GM12801 (cell line): Measurements from ENCODE around the gene CD300H.

ENCODE experiments used
- TF ChIP-seq, protein P1 (sequence below): IDR thresholded peaks from one replicate; pipeline ENCODE4 v1.5.1; 2011; ENCODE audit warnings: control low read depth; ENCODE audit not compliant: insufficient read length; ENCODE audit errors: extremely low read depth

The CD300H gene

DNA sequence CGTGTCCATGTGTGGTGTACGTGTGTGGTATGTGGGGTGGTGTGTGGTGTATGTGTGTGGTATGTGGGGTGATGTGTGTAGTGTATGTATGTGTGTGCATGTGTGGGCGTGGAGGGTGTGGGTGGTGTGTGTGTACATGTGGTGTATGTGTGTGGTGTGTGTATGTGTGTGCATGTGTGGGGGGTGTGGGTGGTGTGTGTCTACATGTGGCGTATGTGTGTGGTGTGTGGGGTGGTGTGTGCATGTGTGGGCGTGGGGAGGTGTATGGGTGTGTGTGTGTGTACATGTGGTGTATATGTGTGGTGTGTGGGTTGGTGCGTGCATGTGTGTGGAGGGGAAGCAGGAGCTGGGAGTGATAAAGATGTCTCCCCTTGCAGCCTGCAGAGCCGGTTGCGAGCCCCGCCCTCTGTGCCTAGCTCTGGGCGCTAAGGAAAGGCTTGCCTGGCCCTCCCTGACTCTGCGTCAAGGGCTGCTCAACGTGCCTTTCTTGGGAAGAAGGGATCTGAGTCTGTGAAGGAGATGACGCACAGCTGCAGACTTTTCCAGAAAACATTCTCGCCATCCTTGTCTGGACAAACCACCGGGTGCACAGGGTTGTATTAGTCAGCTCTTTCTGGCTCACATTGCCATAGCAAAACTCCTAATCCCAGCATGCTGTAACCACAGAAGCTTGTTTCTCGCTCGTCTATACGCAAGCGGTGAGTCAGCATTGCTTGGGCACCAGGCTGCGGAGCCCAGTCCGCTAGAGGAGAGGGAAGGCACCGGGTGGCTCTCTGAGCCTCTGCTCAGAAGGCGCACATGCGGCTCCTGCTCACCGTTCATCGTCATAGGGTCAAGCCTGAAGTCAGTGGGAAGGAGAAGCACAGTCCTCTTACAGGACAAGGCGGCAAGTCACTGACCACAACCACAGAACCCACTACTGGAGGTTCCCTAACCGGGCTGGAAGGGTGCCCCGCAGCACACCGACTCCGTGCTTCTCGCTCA is 2.0 kb upstream of the CD300H start:
- TF ChIP-seq, protein P1, sequence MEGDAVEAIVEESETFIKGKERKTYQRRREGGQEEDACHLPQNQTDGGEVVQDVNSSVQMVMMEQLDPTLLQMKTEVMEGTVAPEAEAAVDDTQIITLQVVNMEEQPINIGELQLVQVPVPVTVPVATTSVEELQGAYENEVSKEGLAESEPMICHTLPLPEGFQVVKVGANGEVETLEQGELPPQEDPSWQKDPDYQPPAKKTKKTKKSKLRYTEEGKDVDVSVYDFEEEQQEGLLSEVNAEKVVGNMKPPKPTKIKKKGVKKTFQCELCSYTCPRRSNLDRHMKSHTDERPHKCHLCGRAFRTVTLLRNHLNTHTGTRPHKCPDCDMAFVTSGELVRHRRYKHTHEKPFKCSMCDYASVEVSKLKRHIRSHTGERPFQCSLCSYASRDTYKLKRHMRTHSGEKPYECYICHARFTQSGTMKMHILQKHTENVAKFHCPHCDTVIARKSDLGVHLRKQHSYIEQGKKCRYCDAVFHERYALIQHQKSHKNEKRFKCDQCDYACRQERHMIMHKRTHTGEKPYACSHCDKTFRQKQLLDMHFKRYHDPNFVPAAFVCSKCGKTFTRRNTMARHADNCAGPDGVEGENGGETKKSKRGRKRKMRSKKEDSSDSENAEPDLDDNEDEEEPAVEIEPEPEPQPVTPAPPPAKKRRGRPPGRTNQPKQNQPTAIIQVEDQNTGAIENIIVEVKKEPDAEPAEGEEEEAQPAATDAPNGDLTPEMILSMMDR, result no peak

DNA sequence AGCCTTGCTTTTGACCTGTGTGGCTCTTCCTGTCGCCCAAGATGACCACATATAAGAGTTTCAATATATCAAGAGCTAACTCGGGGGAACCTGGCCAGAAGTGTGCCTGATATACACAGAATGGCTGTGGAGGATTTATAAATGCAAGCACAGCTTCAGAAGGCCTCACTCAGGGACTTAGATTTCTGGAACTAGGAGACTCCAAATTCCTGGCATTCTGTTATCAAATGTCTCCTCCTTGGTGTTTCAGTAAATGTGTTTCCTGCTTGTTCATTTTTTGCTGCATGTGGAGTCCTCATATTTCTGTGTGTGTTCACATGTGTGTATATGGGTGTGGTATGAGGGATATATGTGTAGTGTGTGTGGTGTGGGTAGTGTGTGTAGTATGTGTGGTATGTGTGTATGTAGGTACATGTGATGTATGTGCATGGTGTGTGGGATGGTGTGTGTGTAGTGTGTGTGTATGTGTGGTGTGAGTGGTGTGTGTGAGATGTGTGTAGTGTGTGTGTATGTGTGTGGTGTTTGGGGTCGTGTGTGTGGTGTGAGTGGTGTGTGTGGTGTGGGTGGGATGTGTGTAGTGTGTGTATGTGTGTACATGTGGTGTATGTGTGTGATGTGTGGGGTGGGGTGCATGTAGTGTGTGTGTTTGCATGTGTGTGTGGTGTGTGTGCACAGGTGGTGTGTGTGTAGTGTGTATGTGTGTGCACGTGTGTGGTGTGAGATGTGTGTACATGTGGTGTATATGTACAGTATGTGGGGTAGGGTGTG is 981 bp upstream of the CD300H start:
- TF ChIP-seq, protein P1, result no peak

DNA sequence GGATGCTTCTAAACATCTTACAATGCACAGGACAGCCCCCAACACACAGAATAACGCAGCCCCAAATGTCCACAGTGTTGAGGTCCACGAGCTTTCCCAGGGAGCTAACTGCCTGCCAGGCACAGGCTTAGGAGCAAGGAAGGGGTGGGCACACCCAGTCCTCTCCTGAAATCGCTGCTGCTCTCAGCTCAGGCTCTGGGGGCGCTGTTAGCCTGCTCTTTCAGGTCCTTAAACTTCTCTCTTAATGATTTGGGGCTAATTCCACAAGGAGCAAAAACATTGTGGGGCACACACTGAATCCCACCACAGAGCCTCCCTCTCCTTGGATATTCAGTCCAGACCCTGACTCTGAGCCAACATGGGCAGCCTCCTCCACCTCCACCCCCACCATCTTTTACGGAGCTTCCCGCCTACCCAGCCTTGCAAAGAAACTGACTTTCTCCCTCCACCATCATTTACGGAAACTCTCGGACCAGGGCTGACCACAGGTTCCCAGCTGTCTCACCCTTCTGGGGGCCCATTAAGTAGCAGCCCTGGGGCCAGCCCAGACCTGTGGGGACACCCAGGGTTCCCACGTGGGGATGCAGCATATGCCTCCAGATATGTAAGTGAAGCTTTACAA is 1.1 kb downstream of the CD300H start:
- TF ChIP-seq, protein P1, result no peak

DNA sequence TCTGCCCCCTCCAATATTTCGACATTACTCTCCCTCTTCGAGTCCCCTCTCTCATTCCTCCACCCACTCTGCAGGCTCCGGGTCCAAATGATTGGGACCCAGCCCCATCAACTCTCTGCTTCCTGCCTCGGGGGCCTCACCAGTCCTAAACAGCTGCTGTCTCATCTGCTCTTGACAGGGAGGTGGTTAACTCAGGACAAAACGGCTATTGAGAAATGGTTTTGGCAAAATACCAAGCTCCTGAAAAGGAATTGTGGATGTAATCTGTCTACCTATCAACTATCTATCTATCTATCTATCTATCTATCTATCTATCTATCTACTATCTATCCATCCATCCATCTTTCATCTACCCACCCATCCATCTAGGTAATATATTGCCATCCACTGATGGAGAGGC is 2.2 kb downstream of the CD300H start:
- TF ChIP-seq, protein P1, result no peak

DNA sequence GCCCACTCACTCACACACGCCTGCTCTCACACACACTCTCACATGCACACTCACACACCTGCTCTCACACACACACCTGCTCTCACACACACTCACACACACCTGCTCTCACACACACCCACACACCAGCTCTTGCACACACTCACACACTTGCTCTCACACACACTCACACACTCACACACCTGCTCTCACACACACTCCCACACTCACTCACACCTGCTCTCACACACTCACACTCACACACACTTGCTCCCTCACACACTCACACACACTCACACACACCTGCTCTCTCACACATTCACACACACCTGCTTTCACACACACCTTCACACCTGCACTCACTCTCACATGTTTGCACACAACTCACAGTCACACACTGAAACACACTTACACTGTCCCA is 4.0 kb downstream of the CD300H start:
- TF ChIP-seq, protein P1, result no peak

DNA sequence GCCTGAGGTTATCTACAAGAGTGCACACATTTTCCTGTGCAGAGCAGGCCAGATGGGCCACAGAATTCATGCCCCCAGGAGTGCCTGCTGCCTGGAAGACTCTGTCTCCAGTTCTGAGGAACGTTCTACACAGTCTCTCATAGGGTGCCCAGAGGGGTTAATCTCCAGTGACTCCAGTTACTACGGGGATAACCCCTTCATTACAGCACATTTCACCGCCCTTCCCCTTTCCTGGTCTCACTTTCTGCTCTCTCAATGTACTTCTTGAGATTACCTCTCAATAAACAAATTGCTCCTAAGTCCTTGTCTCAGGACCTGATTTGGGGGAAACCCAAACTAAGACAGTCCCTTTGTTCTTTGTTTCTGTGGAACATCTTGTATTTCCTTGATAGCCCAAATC is 5.7 kb downstream of the CD300H start:
- TF ChIP-seq, protein P1, result no peak
